CD4-positive, alpha-beta T cell (primary cell): ENCODE data around the gene KCNN4. TPM values are rescaled to one million over a fixed set of nuclear protein-coding genes. Genes with fewer than 3 reads are reported as not detected.

Experiments
- ATAC-seq: fragments of 200-7000 bp; cut with Tn5 transposase; one replicate; pipeline ENCODE4 v1.10.0; 2022; ENCODE audit warnings: mild to moderate bottlenecking; ENCODE audit not compliant: poor library complexity
- CTCF ChIA-PET: fragments of 350-600 bp; sonication (Branson Sonifier 250); formaldehyde crosslinking; loops from one replicate; lab custom pipeline; 2021; ENCODE audit warnings: antibody characterized with exemption, inconsistent platforms; lab: Charles Lee
- POLR2A ChIA-PET: fragments of 350-600 bp; sonication (Branson Sonifier 250); formaldehyde crosslinking; loops from one replicate; lab custom pipeline; 2021; ENCODE audit warnings: antibody characterized with exemption, inconsistent platforms; lab: Charles Lee
- DNase-seq, 14 experiments: peaks; one replicate each; pipeline ENCODE4 v3.0.0-alpha.2; 2013 to 2020; ENCODE audit warnings: mixed read lengths in 2 of 14
- H3K27ac ChIP-seq, 2 donors: one replicate each; pipeline versions ENCODE4 v1.5.1 to v1.7.0; 2013; ENCODE audit warnings: low read length in 2 of 2, low read depth in 1 of 2, mild to moderate bottlenecking in 1 of 2
- H3K27me3 ChIP-seq, 2 experiments: 1 replicate in 1 of 2; 2 replicates in 1 of 2; pipeline versions ENCODE4 v1.6.1 to v1.7.0; 2013; ENCODE audit warnings: low read length in 2 of 2, control low read depth in 1 of 2, mild to moderate bottlenecking in 1 of 2, moderate library complexity in 1 of 2; ENCODE audit not compliant: insufficient read depth in 2 of 2, control insufficient read depth in 1 of 2
- H3K36me3 ChIP-seq: one replicate; pipeline ENCODE4 v1.6.1; 2013; ENCODE audit warnings: low read length, control low read depth; ENCODE audit not compliant: insufficient read depth
- H3K4me1 ChIP-seq: one replicate; pipeline ENCODE4 v1.6.1; 2013; ENCODE audit warnings: low read length, control low read depth; ENCODE audit not compliant: insufficient read depth
- H3K4me3 ChIP-seq: one replicate; pipeline ENCODE4 v1.5.1; 2013; ENCODE audit warnings: mild to moderate bottlenecking, low read length, moderate library complexity
- H3K9me3 ChIP-seq, 2 experiments: 1 replicate in 1 of 2; 2 replicates in 1 of 2; pipeline versions ENCODE4 v1.6.1 to v1.7.0; 2013; ENCODE audit warnings: low read length in 2 of 2, mild to moderate bottlenecking in 2 of 2, control low read depth in 1 of 2, moderate library complexity in 1 of 2; ENCODE audit not compliant: control insufficient read depth in 1 of 2, insufficient read depth in 1 of 2
- H3K27ac Mint-ChIP-seq: one replicate; pipeline ENCODE4 v1.8.0; 2020; ENCODE audit warnings: mixed read lengths
- H3K27me3 Mint-ChIP-seq: one replicate; pipeline ENCODE4 v1.8.0; 2021; ENCODE audit warnings: mixed read lengths
- H3K36me3 Mint-ChIP-seq: one replicate; pipeline ENCODE4 v1.8.0; 2021; ENCODE audit warnings: low read depth, mixed read lengths
- H3K4me1 Mint-ChIP-seq: one replicate; pipeline ENCODE4 v1.8.0; 2021; ENCODE audit warnings: low read depth, mixed read lengths
- H3K4me3 Mint-ChIP-seq: one replicate; pipeline ENCODE4 v1.8.0; 2020; ENCODE audit warnings: mild to moderate bottlenecking, mixed read lengths
- H3K9me3 Mint-ChIP-seq: one replicate; pipeline ENCODE4 v1.8.0; 2020; ENCODE audit warnings: mixed read lengths
- intact Hi-C, 2 experiments: fragments of 100-400 bp; cut with DNase I in 1 of 2; cut with micrococcal nuclease in 1 of 2; formaldehyde crosslinking; loops; one replicate each; pipeline versions ENCODE4 v1.15.1 to v1.9.0; 2023 to 2025; cut with DNase I, micrococcal nuclease
- total RNA-seq, 174 experiments: library from RNA in 2 of 174; stranded (reverse) in 2 of 174; gene quantifications; one replicate each; pipeline ENCODE4 v1.2.3 and lab custom pipeline; 2021 to 2026
- TF ChIP-seq, protein P1 (sequence below): fragments of 200-600 bp; IDR thresholded peaks from one replicate; pipeline ENCODE4 v1.8.0; 2022; ENCODE audit warnings: antibody characterized with exemption, mild to moderate bottlenecking

The KCNN4 gene
- total RNA-seq, 2 experiments from 2014 or later = 9.7 to 10.4 TPM

DNA sequence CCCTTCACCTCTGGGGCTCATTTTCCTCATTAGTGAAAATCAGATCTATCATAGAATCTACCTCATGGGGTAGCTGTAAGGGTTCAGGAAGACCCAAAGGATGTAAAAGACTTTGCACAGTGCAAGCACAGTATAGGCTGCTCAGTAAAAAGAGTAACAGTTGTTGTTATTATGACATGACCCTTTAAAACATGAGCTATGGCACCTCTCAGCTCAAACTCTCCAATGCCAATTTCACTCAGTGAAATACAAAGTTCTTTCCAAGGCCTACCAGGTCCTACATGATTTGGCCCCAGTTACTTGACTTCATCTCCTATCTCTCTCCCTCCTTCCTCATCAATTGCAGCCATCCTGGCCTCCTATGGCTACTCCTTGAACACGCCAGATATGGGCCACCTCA, 30.9 kb downstream of the KCNN4 start:
- no peak overlapping the region for H3K27ac ChIP-seq
- Mint-ChIP-seq H3K36me3 (peaks cover 75% of the 10 kb centered on the region), H3K4me3 (no peak overlapping the region), H3K9me3 (no peaks in the 10 kb centered on the region), H3K27ac (no peak overlapping the region), H3K27me3 (no peaks in the 10 kb centered on the region), H3K4me1 (peaks cover 45% of the 10 kb centered on the region)
- H3K9me3 ChIP-seq = no peaks in the 10 kb centered on the region
- TF ChIP-seq, protein P1, sequence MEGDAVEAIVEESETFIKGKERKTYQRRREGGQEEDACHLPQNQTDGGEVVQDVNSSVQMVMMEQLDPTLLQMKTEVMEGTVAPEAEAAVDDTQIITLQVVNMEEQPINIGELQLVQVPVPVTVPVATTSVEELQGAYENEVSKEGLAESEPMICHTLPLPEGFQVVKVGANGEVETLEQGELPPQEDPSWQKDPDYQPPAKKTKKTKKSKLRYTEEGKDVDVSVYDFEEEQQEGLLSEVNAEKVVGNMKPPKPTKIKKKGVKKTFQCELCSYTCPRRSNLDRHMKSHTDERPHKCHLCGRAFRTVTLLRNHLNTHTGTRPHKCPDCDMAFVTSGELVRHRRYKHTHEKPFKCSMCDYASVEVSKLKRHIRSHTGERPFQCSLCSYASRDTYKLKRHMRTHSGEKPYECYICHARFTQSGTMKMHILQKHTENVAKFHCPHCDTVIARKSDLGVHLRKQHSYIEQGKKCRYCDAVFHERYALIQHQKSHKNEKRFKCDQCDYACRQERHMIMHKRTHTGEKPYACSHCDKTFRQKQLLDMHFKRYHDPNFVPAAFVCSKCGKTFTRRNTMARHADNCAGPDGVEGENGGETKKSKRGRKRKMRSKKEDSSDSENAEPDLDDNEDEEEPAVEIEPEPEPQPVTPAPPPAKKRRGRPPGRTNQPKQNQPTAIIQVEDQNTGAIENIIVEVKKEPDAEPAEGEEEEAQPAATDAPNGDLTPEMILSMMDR = no peak
- intact Hi-C loops = loop anchor here in 1 of 2 experiments (5.0 to 10.0 kb wide), 3 partner anchors 187 to 285 kb away; partner anchors contain the start of genes LYPD3, ZNF45 and ZNF575
- H3K36me3 ChIP-seq = peaks cover 60% of the 10 kb centered on the region
- no peak overlapping the region for H3K4me3 ChIP-seq
- no peak for DNase-seq
- no peak for ATAC-seq
- CTCF ChIA-PET = interaction anchor here (0.9 kb wide), 1 partner anchor 35 kb away, joined by 3 read pairs; no protein-coding TSS in a partner anchor
- H3K27me3 ChIP-seq = no peaks in the 10 kb centered on the region
- peaks cover 33% of the 10 kb centered on the region for H3K4me1 ChIP-seq
- POLR2A ChIA-PET = interaction anchor here (0.7 kb wide), 1 partner anchor 28 kb away, joined by 3 read pairs; no protein-coding TSS in a partner anchor

DNA sequence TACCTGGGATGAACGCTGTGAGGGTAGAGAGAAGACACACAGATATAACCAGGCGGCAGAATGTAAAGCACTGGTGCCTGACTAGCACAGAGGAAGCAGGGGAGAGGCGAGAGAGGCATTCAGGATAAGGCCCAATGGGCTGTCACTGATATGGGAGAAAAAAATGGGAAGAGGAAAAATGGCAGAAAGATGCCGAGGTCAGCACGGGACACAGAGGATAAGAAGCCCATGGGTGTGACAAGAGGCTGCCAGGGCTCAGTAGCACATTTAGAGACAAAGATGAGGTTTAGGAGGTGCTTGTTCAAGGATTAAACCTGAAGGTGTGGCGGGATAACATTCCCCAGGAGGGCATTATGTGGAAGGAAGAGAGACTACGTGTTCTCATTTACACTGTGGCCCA, 31.6 kb downstream of the KCNN4 start:
- Histone ChIP-seq H3K4me1 (peaks cover 32% of the 10 kb centered on the region), H3K9me3 (no peaks in the 10 kb centered on the region), H3K27me3 (no peaks in the 10 kb centered on the region), H3K27ac (no peak overlapping the region), H3K4me3 (no peak overlapping the region), H3K36me3 (peaks cover 68% of the 10 kb centered on the region)
- H3K36me3 Mint-ChIP-seq = peaks cover 75% of the 10 kb centered on the region
- ATAC-seq (no peak), DNase-seq (no peak)
- POLR2A ChIA-PET = no interaction called here
- H3K4me1 Mint-ChIP-seq = peaks cover 38% of the 10 kb centered on the region
- H3K9me3 Mint-ChIP-seq = no peaks in the 10 kb centered on the region
- H3K27ac Mint-ChIP-seq = no peak overlapping the region
- no peak overlapping the region for H3K4me3 Mint-ChIP-seq
- intact Hi-C loops = no loop called here
- CTCF ChIA-PET = no interaction called here
- no peaks in the 10 kb centered on the region for H3K27me3 Mint-ChIP-seq
- TF ChIP-seq, protein P1 = no peak

DNA sequence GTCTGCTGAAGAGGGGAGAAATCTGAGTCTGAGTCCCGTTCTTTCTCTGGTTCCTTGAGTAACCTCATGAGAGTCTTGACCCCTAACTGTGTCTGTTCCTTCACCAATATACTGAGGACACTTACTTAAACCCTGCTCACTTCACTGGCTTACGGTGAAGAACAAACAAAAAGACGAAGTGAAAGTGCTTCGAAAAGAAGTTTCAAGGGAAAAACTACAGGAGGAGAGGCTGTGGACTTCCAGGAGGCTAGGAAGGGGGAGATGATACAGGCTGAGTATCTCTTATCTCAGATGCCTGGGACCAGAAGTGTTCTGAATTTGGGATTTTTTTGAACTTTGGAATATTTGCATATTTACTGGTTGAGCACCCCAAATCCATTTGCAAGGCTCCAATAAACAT, 32.1 kb downstream of the KCNN4 start:
- peaks cover 33% of the 10 kb centered on the region for H3K4me1 Mint-ChIP-seq

More for the DNA sequence above, 32.1 kb downstream of the KCNN4 start:
- no peaks in the 10 kb centered on the region for H3K9me3 Mint-ChIP-seq
- peaks cover 72% of the 10 kb centered on the region for H3K36me3 ChIP-seq
- POLR2A ChIA-PET = no interaction called here
- CTCF ChIA-PET = no interaction called here
- H3K27ac Mint-ChIP-seq = peak overlapping the region; percentile 39
- no peaks in the 10 kb centered on the region for H3K9me3 ChIP-seq
- ATAC-seq = no peak
- no peaks in the 10 kb centered on the region for H3K27me3 Mint-ChIP-seq
- TF ChIP-seq, protein P1 = no peak
- no peak overlapping the region for H3K27ac ChIP-seq
- no peak overlapping the region for H3K4me3 ChIP-seq
- intact Hi-C loops = no loop called here
- peaks cover 76% of the 10 kb centered on the region for H3K36me3 Mint-ChIP-seq
- peaks cover 27% of the 10 kb centered on the region for H3K4me1 ChIP-seq
- no peak overlapping the region for H3K4me3 Mint-ChIP-seq
- DNase-seq = no peak
- no peaks in the 10 kb centered on the region for H3K27me3 ChIP-seq
